ENCODE measurements around the gene TNP2. TPM values are rescaled to one million over a fixed set of nuclear protein-coding genes. Genes with fewer than 3 reads are reported as not detected.

Gene TNP2
- total RNA-seq, 1 experiment from 2014 or later: not detected

GRCh38 chr16:11250091-11250785 is 18.9 kb downstream of the TNP2 start:
- no peak overlapping the region for H3K4me3 ChIP-seq
- H3K36me3 ChIP-seq: no peaks in the 10 kb centered on the region
- no peak for DNase-seq
- no peaks in the 10 kb centered on the region for H3K4me1 ChIP-seq
- H3K9me3 ChIP-seq (replicated peaks): no peaks in the 10 kb centered on the region
- no peak overlapping the region for H3K27ac ChIP-seq
- no peaks in the 10 kb centered on the region for H3K27me3 ChIP-seq

- H3K36me3 ChIP-seq: no peaks in the 10 kb centered on the region
- no peak overlapping the region for H3K27ac ChIP-seq
- DNase-seq: no peak
- H3K27me3 ChIP-seq: no peaks in the 10 kb centered on the region
- H3K4me3 ChIP-seq: no peak overlapping the region
- no peaks in the 10 kb centered on the region for H3K9me3 ChIP-seq (replicated peaks)
- no peaks in the 10 kb centered on the region for H3K4me1 ChIP-seq
These were observed 19.7 kb downstream of the TNP2 start for GRCh38 chr16:11249233-11250061.

- DNase-seq: no peak
- no peaks in the 10 kb centered on the region for H3K9me3 ChIP-seq (replicated peaks)
These were observed 21.0 kb downstream of the TNP2 start for GRCh38 chr16:11248133-11248532.

GRCh38 chr16:11245988-11246387 is 23.1 kb downstream of the TNP2 start:
- Histone ChIP-seq H3K4me3 (no peak overlapping the region), H3K9me3 (replicated peaks) (no peaks in the 10 kb centered on the region), H3K27me3 (no peaks in the 10 kb centered on the region), H3K27ac (no peak overlapping the region), H3K4me1 (no peaks in the 10 kb centered on the region; the same call in 1 of the 2 replicates), H3K36me3 (no peaks in the 10 kb centered on the region)
- no peak for DNase-seq

More at GRCh38 chr16:11248133-11248532, 21.0 kb downstream of the TNP2 start:
- H3K36me3 ChIP-seq: no peaks in the 10 kb centered on the region
- no peaks in the 10 kb centered on the region for H3K4me1 ChIP-seq
- no peak overlapping the region for H3K27ac ChIP-seq
- no peak overlapping the region for H3K4me3 ChIP-seq
- H3K27me3 ChIP-seq: no peaks in the 10 kb centered on the region

- no peak overlapping the region for H3K4me3 ChIP-seq
- no peaks in the 10 kb centered on the region for H3K27me3 ChIP-seq
- no peak for DNase-seq
- no peaks in the 10 kb centered on the region for H3K9me3 ChIP-seq (replicated peaks)
- H3K27ac ChIP-seq: no peak overlapping the region
- no peaks in the 10 kb centered on the region for H3K36me3 ChIP-seq
- no peaks in the 10 kb centered on the region; the same call in 1 of the 2 replicates for H3K4me1 ChIP-seq
These were observed 23.8 kb downstream of the TNP2 start for GRCh38 chr16:11245222-11245737.

- no peaks in the 10 kb centered on the region for H3K27me3 ChIP-seq
- H3K36me3 ChIP-seq: no peaks in the 10 kb centered on the region
- no peak overlapping the region for H3K27ac ChIP-seq
- no peak for DNase-seq
- no peaks in the 10 kb centered on the region for H3K9me3 ChIP-seq (replicated peaks)
- H3K4me1 ChIP-seq: no peaks in the 10 kb centered on the region; the same call in 1 of the 2 replicates
- H3K4me3 ChIP-seq: no peak overlapping the region
These were observed 26.5 kb downstream of the TNP2 start for GRCh38 chr16:11242658-11243057.

- no peaks in the 10 kb centered on the region for H3K36me3 ChIP-seq
- no peak overlapping the region for H3K27ac ChIP-seq
- H3K27me3 ChIP-seq: no peaks in the 10 kb centered on the region
- no peaks in the 10 kb centered on the region; the same call in 1 of the 2 replicates for H3K4me1 ChIP-seq
- DNase-seq: no peak
- H3K9me3 ChIP-seq (replicated peaks): no peaks in the 10 kb centered on the region
- no peak overlapping the region for H3K4me3 ChIP-seq
These were observed 27.5 kb downstream of the TNP2 start for GRCh38 chr16:11241480-11242204.

GRCh38 chr16:11240636-11241473 is 28.3 kb downstream of the TNP2 start:
- H3K4me1 ChIP-seq: no peaks in the 10 kb centered on the region; the same call in 1 of the 2 replicates
- no peaks in the 10 kb centered on the region for H3K27me3 ChIP-seq
- DNase-seq: peak in 1 of 2 experiments; percentile 34
- no peak overlapping the region for H3K27ac ChIP-seq
- no peaks in the 10 kb centered on the region for H3K36me3 ChIP-seq
- H3K4me3 ChIP-seq: no peak overlapping the region
- H3K9me3 ChIP-seq (replicated peaks): no peaks in the 10 kb centered on the region

GRCh38 chr16:11239644-11240632 is 29.2 kb downstream of the TNP2 start:
- H3K4me3 ChIP-seq: no peak overlapping the region
- H3K27ac ChIP-seq: no peak overlapping the region
- H3K36me3 ChIP-seq: no peaks in the 10 kb centered on the region
- H3K4me1 ChIP-seq: no peaks in the 10 kb centered on the region; the same call in 1 of the 2 replicates
- no peaks in the 10 kb centered on the region for H3K27me3 ChIP-seq
- no peak for DNase-seq
- H3K9me3 ChIP-seq (replicated peaks): no peaks in the 10 kb centered on the region

- H3K4me1 ChIP-seq: no peaks in the 10 kb centered on the region; the same call in 1 of the 2 replicates
- H3K9me3 ChIP-seq (replicated peaks): no peaks in the 10 kb centered on the region
- no peak for DNase-seq
- no peak overlapping the region for H3K4me3 ChIP-seq
- no peaks in the 10 kb centered on the region for H3K36me3 ChIP-seq
- H3K27me3 ChIP-seq: no peaks in the 10 kb centered on the region
- no peak overlapping the region for H3K27ac ChIP-seq
These were observed 30.6 kb downstream of the TNP2 start for GRCh38 chr16:11238272-11239202.

GRCh38 chr16:11236461-11237254 is 32.5 kb downstream of the TNP2 start:
- no peak for DNase-seq
- Histone ChIP-seq H3K4me3 (no peak overlapping the region), H3K27ac (no peak overlapping the region), H3K9me3 (replicated peaks) (no peaks in the 10 kb centered on the region), H3K36me3 (no peaks in the 10 kb centered on the region), H3K27me3 (no peaks in the 10 kb centered on the region), H3K4me1 (no peaks in the 10 kb centered on the region; the same call in 1 of the 2 replicates)

- Histone ChIP-seq H3K27me3 (no peaks in the 10 kb centered on the region), H3K9me3 (replicated peaks) (no peaks in the 10 kb centered on the region), H3K36me3 (no peaks in the 10 kb centered on the region), H3K27ac (no peak overlapping the region), H3K4me3 (no peak overlapping the region), H3K4me1 (no peaks in the 10 kb centered on the region)
- no peak for DNase-seq
These were observed 33.5 kb downstream of the TNP2 start for GRCh38 chr16:11235703-11235991.
